LNCaP clone FGC (cell line): ENCODE results near the gene RBL2.

Source experiments
- DNase-seq: peaks from one replicate; pipeline ENCODE4 v3.0.0-alpha.2; 2011; ENCODE audit warnings: low read depth
- H3K4me3 ChIP-seq: 2 replicates; pipeline ENCODE4 v1.5.1; 2011; ENCODE audit warnings: mild to moderate bottlenecking, low read depth, low read length, control low read depth
- TF ChIP-seq, protein P1 (sequence below): IDR thresholded peaks from 2 replicates; pipeline ENCODE4 v1.5.1; 2012; ENCODE audit warnings: mild to moderate bottlenecking; ENCODE audit not compliant: control insufficient read depth, insufficient read depth; ENCODE audit errors: extremely low read depth

RBL2 gene

DNA sequence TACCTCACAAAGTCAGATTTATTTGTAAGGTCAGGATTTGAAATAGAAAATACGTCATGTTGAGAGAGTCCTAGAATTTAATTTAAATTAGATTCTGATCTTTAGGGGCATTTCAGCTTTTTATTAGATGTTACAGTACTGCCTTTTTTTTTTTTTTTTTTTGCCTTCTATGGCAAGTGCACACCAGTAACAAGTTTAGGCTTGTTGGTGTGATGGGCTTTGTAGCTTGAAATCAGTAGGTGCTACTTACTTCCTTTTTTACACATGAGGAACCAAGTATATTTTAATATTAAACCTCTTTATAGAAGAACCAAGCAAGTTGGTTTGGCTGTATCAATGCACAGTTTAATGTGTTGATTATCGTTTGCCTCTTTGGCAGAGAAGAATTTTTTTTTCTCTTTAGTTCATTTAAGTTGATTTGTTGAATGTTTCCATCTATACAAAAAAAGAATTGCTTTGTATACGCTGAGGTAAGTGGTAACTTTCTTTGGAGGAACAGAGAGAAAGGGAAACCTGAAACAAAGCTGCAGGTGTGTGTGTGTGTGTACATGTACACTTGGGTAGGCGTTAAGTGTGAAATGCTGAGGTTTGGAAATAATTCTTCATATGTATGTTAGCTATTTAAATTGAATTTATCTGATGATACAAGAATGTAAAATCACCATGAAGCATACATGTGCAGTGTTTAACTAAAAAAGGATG, 15.7 kb downstream of the RBL2 start:
- H3K4me3 ChIP-seq, result peak overlapping the region; percentile 40
- no peak for DNase-seq
- TF ChIP-seq, protein P1, sequence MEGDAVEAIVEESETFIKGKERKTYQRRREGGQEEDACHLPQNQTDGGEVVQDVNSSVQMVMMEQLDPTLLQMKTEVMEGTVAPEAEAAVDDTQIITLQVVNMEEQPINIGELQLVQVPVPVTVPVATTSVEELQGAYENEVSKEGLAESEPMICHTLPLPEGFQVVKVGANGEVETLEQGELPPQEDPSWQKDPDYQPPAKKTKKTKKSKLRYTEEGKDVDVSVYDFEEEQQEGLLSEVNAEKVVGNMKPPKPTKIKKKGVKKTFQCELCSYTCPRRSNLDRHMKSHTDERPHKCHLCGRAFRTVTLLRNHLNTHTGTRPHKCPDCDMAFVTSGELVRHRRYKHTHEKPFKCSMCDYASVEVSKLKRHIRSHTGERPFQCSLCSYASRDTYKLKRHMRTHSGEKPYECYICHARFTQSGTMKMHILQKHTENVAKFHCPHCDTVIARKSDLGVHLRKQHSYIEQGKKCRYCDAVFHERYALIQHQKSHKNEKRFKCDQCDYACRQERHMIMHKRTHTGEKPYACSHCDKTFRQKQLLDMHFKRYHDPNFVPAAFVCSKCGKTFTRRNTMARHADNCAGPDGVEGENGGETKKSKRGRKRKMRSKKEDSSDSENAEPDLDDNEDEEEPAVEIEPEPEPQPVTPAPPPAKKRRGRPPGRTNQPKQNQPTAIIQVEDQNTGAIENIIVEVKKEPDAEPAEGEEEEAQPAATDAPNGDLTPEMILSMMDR, result no peak

GRCh38 chr16:53453928-53454327, 19.7 kb downstream of the RBL2 start:
- DNase-seq, result no peak
- TF ChIP-seq, protein P1, result no peak
- H3K4me3 ChIP-seq, result no peak overlapping the region

DNA sequence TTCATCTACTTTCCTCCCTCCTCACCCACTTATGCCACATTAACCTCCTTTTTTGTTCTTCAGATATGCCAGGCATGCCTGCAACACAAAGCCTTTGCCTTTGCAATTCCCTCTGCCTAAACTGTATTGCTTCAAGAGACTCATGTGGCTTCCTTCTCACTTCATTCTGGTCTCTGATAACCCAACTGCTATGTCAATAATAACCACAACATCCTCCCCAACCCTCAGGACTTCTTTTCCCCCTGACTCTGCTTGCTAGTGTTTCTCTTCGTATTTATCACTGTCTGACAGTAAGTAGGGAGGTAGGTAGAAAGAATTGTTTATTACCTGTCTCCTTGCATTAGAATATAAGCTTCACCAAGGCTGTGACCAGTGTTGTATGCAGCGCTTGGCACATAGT, 22.4 kb downstream of the RBL2 start:
- no peak overlapping the region for H3K4me3 ChIP-seq
- DNase-seq, result no peak

GRCh38 chr16:53457670-53458069, 23.4 kb downstream of the RBL2 start:
- H3K4me3 ChIP-seq, result no peak overlapping the region
- TF ChIP-seq, protein P1, result no peak
- DNase-seq, result no peak

More for the DNA sequence above, 22.4 kb downstream of the RBL2 start:
- TF ChIP-seq, protein P1, result no peak

DNA sequence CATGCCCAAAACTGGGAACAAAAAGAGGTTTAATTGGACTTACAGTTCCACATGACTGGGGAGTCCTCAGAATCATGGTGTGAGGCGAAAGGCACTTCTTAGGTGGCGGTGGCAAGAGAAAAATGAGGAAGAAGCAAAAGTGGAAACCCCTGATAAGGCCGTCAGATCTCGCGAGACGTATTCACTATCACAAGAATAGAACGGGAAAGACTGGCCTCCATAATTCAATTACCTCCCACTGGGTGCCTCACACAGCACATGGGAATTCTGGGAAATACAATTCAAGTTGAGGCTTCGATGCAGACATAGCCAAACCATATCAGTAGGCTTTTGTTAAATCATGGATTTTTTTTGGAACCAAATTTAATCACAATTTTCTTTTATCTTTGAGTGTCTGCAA, 24.4 kb downstream of the RBL2 start:
- TF ChIP-seq, protein P1, result no peak
- no peak for DNase-seq

DNA sequence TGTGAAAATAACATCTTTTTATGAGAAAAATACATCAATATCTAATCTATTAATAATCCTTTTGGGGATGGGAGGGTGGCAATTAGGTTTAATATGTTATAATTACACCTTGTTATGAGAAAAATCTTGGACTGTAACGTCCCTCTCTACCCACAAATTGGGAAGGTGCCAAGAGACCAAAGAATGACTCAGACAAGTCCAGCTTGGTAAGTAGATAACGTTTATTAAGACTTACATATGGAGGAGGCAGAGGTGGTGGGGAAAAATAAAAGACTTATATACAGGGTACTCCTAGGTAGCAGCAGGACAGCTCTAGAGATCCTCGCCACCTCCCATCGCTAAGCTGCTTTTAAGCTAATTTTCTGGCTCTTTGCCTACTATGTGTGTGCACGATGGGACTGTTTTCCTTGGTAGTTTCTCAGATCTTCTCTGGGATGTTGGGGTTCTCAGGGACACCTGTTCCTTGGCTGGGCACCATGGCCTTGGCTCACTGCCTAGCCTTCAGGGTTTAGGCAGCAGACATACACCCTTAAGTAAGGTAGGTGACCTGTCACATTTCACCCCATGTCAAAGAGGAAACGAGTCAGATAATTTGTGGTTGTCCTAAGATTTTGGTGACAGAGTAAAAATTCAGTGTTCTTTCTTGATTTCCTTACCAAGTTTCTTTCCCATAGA, 31.5 kb downstream of the RBL2 start:
- DNase-seq, result peak; percentile 80
- no peak overlapping the region for H3K4me3 ChIP-seq
- TF ChIP-seq, protein P1, result no peak

More for the DNA sequence above, 24.4 kb downstream of the RBL2 start:
- no peak overlapping the region for H3K4me3 ChIP-seq
